Neutrophil (primary cell): ENCODE data around the gene TPST2.
A peak's percentile ranks its signal among the peaks of the same experiment; 100 is the strongest.

Source experiments
- H3K27ac ChIP-seq: fragments of 200-600 bp; sonication (generic); 2 replicates; pipeline ENCODE4 v1.5.1; 2016; ENCODE audit warnings: mild to moderate bottlenecking, moderate library complexity
- H3K27me3 ChIP-seq: fragments of 200-600 bp; sonication (generic); 2 replicates; pipeline ENCODE4 v1.6.0; 2016; ENCODE audit warnings: mild to moderate bottlenecking
- H3K36me3 ChIP-seq: fragments of 200-600 bp; sonication (generic); 2 replicates; pipeline ENCODE4 v1.5.1; 2017
- H3K4me1 ChIP-seq, 2 experiments: fragments of 200-600 bp in 1 of 2; sonication (generic) in 1 of 2; 1 replicate in 1 of 2; 2 replicates in 1 of 2; pipeline versions ENCODE4 v1.5.1 to v1.6.1; 2013 to 2016; ENCODE audit warnings: low read depth in 1 of 2, low read length in 1 of 2, mild to moderate bottlenecking in 1 of 2, moderate library complexity in 1 of 2; ENCODE audit not compliant: control insufficient read depth in 1 of 2, insufficient read depth in 1 of 2
- H3K4me3 ChIP-seq, 2 experiments: fragments of 200-600 bp in 1 of 2; sonication (generic) in 1 of 2; 1 replicate in 1 of 2; 2 replicates in 1 of 2; pipeline ENCODE4 v1.5.1; 2013 to 2016; ENCODE audit warnings: low read depth in 1 of 2, low read length in 1 of 2, mild to moderate bottlenecking in 1 of 2, moderate library complexity in 1 of 2
- H3K9me3 ChIP-seq: fragments of 200-600 bp; sonication (generic); 2 replicates; pipeline ENCODE4 v1.5.1; 2016
- TF ChIP-seq, protein P1 (sequence below): fragments of 200-600 bp; sonication (generic); IDR thresholded peaks from 2 replicates; pipeline ENCODE4 v1.5.1; 2016; ENCODE audit warnings: antibody characterized with exemption

The TPST2 gene

DNA sequence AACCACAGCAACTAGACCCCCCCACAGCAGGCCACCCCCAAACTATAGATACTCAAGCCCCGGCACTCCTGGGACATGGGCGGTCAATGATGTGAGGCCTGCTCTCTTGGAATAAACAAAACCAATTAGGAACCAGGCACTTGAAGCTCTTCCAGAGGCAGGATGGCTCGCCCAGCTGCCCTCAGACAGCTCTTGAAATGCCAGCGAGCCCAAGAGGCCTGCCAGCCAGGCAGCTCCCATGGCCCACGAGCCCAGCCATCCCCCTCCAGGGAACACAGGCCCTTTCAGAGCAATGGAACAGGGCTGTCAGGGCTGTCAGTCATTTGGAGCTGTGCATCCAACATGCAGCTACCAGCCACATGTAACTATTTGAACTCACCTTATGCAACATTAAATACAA is 43.6 kb downstream of the TPST2 start:
- Histone ChIP-seq H3K36me3 (peaks cover 64% of the 10 kb centered on the region), H3K27me3 (no peaks in the 10 kb centered on the region), H3K4me1 (peaks cover 6 to 7% of the 10 kb centered on the region in 2 experiments), H3K27ac (peak overlapping the region; percentile 2), H3K9me3 (no peaks in the 10 kb centered on the region), H3K4me3 (no peak overlapping the region)
- TF ChIP-seq, protein P1, sequence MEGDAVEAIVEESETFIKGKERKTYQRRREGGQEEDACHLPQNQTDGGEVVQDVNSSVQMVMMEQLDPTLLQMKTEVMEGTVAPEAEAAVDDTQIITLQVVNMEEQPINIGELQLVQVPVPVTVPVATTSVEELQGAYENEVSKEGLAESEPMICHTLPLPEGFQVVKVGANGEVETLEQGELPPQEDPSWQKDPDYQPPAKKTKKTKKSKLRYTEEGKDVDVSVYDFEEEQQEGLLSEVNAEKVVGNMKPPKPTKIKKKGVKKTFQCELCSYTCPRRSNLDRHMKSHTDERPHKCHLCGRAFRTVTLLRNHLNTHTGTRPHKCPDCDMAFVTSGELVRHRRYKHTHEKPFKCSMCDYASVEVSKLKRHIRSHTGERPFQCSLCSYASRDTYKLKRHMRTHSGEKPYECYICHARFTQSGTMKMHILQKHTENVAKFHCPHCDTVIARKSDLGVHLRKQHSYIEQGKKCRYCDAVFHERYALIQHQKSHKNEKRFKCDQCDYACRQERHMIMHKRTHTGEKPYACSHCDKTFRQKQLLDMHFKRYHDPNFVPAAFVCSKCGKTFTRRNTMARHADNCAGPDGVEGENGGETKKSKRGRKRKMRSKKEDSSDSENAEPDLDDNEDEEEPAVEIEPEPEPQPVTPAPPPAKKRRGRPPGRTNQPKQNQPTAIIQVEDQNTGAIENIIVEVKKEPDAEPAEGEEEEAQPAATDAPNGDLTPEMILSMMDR: no peak

DNA sequence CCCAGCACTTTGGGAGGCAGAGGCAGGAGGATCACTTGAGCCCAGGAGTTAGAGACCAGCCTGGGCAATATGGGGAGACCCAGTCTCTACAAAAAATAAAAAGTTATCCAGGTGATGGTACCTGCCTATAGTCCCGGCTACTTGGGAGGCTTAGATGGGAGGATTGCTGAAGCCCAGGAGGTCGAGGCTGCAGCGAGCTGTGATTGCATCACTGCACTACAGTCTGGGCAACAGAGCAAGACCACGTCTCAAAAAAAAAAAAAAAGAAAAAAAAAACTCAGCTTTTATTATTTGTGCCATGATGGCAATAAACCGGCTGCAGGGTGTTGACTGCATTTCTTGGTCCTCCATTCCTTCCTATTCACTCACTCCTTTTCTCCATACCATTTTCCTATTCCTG is 44.1 kb downstream of the TPST2 start:
- Histone ChIP-seq H3K9me3 (no peaks in the 10 kb centered on the region), H3K27ac (no peak overlapping the region), H3K4me3 (no peak overlapping the region), H3K4me1 (peaks cover 6 to 7% of the 10 kb centered on the region in 2 experiments), H3K36me3 (peaks cover 66% of the 10 kb centered on the region), H3K27me3 (no peaks in the 10 kb centered on the region)
- TF ChIP-seq, protein P1: no peak

DNA sequence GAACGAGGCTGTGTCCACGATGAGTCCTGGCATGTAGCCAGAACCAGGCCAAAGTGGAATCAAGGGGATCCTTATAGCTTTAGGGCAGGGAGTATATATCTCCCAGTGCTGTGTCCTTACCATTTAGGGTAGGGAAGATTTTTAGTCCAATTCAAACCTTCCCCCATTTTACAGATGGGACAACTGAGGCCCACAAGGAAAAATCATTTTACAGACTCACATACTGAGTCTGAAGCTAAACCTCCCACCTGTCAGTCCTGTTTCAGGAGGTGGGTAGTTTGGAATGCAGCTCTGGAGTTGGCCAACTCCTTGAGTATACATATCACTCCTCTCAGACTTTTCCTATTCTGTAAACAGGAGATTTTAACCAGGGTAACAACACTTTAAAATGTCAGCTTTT is 44.5 kb downstream of the TPST2 start:
- Histone ChIP-seq H3K27ac (no peak overlapping the region), H3K4me3 (no peak overlapping the region), H3K4me1 (peaks cover 6 to 7% of the 10 kb centered on the region in 2 experiments), H3K27me3 (no peaks in the 10 kb centered on the region), H3K9me3 (no peaks in the 10 kb centered on the region), H3K36me3 (peaks cover 66% of the 10 kb centered on the region)
- TF ChIP-seq, protein P1: no peak

DNA sequence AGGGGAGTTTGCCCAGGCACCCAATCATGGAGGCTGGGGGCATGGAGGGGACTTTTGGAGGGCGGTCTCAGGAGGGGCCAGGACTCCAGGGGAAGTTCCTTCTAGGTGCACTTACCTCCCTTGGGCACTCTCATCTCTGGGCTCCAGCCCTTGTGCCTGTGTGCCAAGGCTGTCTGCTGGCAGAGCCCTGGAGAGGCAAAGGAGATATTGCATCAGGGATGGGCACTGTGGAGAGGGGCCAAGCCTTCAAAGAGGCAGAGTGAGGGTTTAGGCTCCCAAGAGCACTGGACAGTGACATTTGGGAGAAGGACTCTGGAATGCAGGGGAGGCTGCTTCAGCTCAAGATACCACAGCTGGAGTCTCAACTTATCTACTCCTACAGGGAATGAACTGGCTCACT is 45.4 kb downstream of the TPST2 start:
- peaks cover 6 to 7% of the 10 kb centered on the region in 2 experiments for H3K4me1 ChIP-seq
- peaks cover 74% of the 10 kb centered on the region for H3K36me3 ChIP-seq
- H3K27me3 ChIP-seq: no peaks in the 10 kb centered on the region
- H3K9me3 ChIP-seq: no peaks in the 10 kb centered on the region
- TF ChIP-seq, protein P1: no peak
- H3K27ac ChIP-seq: no peak overlapping the region
- H3K4me3 ChIP-seq: no peak overlapping the region

DNA sequence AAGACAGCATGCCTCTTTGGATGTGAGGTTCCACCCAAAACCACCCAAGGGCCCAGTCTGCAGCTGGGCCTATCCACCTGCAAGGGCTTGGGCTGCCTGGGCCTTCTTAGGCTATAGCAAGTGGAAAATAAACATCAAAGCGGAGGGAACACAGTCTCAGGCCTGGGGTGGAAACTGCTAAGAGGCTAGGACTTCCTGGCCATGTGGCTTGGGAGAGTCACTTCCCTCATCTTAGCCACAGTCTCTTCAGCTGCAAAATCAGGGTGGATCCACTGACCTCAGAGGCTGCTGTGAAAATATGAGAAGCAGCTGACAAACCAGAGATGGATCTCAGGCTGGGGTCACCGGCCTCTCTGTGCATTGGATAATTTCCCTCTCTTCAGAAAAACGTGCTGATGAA is 47.1 kb downstream of the TPST2 start:
- no peaks in the 10 kb centered on the region for H3K27me3 ChIP-seq
- peak overlapping the region; percentile 49 for H3K27ac ChIP-seq
- H3K36me3 ChIP-seq: peaks cover 91% of the 10 kb centered on the region
- no peak overlapping the region for H3K4me3 ChIP-seq
- TF ChIP-seq, protein P1: no peak
- peaks cover 6 to 7% of the 10 kb centered on the region in 2 experiments for H3K4me1 ChIP-seq
- H3K9me3 ChIP-seq: no peaks in the 10 kb centered on the region
